ENCODE data around the gene KATNB1.
"Not testable (repeated sequence)": the region's sequence is repeated elsewhere in the genome, so short reads cannot be mapped to it uniquely, and the experiment has no call there.

KATNB1 gene

DNA sequence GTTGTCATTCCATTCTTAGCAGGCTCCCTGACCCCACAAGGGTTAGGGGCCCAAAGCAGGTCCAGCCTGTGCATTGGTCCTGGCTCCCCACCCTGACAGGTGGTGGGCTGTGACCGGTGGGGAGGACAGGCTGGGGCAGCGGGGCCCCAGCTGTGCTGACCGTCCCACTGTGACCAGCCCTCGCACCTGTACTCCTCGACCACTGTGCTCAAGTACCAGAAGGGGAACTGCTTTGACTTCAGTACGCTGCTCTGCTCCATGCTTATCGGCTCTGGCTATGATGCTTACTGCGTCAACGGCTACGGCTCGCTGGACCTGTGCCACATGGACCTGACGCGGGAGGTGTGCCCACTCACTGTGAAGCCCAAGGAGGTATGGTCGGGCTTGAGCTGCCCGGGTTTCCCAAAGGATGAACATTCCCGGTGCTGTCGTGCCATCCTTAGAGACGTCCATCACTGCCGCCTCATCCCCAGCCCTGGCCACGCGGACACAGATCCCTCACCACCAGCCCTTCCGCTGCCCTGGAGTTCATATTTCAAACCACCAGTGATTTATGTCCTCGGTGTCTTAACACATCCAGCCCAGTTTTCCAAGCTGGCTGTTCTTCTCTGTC lies 33.7 kb upstream of the KATNB1 start:
- DNase-seq: no peak

DNA sequence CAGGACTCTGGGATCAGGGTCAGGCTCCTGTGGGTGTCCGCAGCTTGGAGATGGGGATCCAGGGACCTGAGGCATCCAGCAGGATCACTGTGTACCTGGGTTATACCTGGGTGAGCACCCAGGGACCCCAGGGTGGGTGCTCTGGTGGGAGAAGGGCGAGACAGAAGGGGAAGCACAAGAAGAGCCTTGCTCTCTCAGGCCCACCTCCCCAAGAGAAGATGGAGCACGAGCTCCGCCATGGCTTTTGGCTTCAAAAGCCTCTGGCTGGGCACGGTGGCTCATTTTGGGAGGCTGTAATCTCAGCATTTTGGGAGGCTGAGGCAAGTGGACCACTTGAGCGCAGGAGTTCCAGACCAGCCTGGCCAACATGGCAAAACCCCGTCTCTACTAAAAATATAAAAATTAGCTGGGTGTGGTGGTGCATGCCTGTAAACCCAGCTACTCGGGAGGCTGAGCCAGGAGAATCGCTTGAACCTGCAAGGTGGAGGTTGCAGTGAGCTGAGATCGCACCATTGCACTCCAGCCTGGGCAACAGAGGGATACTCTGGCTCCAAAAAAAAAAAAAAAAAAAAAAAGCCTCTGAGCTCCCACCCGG lies 32.1 kb upstream of the KATNB1 start:
- DNase-seq: no peak

DNA sequence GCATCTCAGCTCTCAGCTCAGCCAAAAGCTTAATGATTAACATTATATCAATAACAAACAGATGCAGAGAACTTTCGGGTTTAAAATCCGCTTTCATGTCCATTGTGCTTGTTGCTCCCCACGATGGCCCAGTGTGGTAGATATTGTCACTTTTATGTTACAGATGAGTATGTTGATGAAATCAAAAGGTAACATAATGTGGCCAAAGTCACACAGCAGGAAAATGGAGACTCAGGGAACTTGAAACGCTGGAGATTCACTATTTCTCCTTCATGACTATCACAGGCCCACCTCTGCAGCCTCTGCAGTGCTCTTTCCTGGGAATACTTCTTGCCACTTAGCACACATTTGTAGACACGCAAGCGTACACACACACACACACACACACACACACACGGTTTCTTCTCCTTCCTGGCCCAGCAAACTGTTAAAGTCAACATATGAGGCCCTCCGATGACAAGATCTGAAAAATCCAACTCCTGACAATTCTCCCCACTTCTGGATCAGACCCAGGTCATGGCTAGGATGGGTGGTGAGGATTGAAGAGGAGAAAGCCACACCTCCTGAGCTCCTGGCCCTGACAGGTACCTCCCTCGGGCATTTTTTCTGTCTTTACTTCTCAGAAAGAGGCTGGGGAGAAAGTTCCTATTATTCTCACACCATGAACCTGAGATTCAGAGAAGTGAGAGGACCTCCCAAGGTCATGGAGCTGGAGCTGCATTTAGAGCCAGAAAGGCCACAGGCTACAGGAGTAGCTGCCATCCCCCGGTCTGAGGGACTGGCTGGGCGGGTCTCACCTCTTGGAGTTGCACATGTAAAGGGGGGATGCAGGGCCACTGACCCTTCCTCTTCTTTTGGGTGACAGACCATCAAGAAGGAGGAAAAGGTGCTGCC lies 31.3 kb upstream of the KATNB1 start:
- DNase-seq: no peak

DNA sequence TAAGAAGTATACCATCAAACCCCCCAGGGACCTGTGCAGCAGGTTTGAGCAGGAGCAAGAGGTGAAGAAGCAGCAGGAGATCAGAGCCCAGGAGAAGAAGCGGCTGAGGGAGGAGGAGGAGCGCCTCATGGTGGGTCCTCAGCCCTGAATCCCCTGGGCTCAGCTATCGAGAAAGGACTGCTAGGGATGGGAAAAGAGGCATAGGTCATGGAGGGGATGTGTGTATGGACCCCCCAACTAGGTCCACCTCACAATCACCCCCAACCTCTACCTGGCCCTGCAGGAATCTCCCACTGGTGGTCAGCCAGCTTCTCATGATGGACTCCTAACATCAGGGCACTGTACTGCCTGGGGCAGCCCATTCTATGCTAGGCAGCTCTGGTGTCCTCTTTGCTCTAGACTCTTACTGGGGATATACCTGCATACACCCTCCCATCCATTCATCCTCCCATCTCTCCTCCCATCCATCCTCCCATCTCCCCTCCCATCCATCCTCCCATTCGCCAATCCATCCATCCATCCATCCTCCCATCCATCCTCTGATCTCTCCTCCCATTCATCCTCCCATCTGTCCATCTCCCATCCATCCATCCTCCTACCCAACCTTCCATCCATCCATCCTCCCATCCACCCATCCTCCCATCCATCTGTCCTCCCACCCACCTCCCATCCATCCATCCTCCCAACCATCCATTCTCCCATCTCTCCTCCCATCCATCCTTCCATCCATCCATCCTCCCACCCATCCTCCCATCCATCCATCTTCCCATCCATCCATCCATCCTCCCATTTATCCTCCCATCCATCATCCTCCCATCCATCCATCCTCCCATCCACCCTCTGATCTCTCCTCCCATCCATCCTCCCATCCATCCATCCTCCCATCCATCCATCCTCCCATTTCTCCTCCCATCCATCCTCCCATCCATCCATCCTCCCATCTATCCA lies 30.4 kb upstream of the KATNB1 start:
- no peak for DNase-seq

DNA sequence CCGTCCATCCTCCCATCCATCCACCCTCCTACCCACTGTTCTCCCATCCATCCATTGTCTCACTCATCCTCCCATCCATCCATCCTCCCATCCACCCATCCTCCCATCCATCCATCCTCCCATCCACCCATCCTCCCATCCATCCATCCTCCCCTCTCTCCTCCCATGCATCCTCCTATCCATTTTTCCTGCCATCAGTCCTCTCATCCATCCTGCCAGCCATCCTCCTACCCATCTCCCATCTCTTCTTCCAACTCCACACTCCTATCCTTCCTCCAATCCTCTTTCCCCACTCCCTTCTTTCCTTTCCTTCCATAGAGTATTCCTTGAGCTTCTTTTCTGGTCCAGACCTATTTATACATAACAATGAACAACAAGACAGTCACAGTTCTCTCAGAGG lies 28.9 kb upstream of the KATNB1 start:
- no peak for DNase-seq

DNA sequence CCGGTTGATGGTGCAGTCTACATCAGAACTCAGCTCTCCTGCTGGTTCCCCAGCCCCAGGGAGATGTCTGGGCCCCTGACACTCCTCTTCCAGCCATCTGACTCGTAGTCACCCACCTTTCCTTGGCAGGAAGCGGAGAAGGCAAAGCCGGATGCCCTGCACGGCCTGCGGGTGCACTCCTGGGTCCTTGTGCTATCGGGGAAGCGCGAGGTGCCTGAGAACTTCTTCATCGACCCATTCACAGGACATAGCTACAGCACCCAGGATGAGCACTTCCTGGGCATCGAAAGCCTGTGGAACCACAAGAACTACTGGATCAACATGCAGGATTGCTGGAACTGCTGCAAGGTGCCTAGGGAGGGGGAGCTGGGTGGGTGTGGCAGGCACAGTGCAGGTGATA lies 28.2 kb upstream of the KATNB1 start:
- DNase-seq: no peak

DNA sequence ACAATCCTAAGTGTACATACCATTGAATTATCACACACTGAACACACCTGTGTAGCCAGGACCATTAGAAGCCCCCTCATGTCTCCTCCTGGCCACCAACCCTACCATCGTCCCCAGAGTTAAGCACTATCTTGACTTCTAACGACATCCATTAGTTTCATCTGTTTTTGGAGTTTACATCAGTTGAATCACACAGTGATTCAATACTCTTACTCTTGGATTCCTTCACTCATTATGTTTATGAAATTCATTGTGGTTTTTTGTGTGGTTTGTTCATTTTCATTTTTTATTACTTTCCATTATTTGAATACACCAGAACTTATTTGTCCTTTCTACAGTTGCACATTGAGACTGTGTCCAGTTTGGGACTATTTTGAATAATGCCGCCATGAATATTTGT lies 27.4 kb upstream of the KATNB1 start:
- DNase-seq: no peak

DNA sequence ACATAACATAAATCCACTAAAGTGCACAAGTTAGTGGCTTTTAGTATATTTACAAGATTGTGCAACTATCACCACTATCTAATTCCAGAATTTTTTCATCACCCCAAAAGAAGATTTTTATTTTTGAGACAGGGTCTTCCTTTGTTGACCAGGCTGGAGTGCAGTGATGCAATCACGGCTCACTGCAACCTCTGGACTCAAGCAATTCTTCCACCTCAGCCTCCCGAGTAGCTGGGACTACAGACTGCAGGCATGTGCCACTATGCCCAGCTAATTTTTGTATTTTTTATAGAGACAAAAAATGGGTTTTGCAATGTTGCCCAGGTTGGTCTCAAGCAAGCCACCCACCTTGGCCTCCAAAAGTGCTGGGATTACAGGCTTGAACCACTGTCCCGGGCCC lies 25.9 kb upstream of the KATNB1 start:
- no peak for DNase-seq

DNA sequence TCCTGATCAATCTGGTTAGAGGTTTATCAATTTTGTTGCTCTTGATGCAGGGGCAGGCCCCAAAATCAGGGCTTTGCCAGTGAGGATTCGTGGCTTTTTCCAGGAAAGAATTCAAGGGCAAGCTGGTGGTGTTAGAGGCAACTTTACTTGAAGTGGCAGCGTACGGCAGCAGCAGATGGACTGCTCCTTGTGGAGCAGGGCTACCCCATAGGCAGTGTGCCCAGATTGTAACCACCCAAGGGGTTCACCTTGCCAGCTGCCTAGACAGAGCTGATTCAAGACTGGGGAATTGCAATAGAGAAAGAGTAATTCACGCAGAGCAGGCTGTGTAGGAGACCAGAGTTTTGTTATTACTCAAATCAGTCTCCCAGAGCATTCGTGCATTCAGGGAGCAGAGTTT lies 24.2 kb upstream of the KATNB1 start:
- DNase-seq: no peak

DNA sequence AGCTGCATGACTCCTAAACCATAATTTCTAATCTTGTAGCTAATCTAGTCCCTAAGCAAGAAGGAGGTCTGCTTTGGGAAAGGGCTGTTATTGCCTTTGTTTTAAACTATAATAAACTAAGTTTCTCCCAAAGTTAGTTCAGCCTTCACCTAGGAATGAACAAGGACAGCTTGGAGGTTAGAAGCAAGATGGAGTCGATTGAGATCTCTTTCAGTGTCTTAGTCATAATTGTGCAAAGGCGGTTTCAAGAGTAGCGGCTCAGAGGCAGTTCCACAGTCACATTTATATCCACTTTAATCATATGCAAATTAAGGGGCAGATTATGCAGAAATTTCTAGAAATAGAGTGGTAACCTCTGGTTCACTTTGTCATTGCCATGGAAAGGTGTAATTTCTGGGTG lies 23.6 kb upstream of the KATNB1 start:
- no peak for DNase-seq

DNA sequence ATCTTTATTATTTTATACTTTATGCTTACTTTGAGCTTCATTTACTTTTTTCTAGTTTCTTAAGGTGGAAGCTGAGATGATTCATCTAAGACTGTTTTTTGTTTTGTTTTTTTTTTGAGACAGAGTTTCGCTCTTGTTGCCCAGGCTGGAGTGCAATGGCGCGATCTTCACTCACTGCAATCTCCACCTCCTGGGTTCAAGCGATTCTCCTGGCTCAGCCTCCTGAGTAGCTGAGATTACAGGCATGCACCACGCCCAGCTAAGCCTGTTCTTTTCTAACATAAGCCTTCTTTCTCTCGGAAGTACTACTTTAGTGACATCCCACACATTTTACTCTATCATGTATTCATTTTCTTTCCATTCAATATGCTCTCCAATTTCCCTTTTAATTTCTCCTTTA lies 23.0 kb upstream of the KATNB1 start:
- not testable (repeated sequence) for DNase-seq

DNA sequence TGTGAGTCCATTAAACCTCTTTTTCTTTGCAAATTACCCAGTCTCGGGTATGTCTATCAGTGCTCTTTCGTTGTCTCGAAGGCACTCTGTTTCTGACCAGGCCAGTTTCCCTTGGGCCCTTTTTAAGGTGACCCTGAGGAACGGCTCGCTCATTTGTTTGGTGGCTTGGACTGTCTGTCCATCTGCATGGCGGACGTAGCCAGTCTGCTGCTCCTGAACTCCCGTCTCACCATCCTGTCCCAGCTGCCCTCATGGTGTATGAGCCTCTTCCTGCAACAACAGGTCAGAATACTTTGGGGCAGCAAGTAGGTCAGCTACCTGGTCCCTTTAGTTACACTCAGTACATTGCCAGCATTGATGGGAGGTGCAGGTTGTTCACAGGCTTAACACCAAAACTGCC lies 22.0 kb upstream of the KATNB1 start:
- DNase-seq: no peak

DNA sequence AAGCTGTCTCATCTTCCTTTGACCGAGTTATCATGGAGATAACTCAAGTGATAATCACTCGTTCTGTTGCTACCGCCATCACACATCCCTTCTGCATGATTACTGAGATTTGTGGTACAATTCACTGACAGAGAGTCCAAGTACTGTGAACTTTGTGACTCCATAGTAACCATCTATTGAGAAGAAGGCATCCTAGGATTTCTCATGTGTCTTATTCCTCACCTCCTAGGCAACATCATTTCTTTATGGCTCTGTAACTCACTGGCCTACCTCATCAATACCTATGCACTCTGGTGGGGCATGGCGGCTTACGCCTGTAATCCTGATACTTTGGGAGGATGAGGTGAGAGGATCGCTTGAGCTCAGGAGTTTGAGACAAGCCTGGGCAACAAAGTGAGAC lies 21.5 kb upstream of the KATNB1 start:
- no peak for DNase-seq

DNA sequence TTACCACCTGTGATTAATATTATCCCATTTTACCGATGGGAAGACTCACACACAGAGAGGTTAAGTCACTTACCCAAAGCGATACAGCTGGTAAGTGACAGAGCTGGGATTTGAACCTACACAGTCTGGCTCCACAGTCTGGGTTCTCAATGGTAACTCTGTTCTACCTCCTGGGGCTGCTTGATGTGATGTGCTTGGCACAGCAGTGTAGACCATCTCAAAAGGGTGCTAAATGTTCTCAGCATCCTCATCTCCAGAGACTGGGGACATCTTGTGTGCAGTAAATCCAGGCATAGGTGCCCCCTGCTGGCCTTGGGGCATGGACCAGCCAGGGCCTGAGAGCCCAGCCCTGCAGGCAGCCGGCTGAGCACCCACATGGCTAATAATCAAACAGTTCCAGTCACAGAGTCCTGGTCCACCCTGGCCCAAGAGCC lies 15.4 kb upstream of the KATNB1 start:
- DNase-seq: no peak

DNA sequence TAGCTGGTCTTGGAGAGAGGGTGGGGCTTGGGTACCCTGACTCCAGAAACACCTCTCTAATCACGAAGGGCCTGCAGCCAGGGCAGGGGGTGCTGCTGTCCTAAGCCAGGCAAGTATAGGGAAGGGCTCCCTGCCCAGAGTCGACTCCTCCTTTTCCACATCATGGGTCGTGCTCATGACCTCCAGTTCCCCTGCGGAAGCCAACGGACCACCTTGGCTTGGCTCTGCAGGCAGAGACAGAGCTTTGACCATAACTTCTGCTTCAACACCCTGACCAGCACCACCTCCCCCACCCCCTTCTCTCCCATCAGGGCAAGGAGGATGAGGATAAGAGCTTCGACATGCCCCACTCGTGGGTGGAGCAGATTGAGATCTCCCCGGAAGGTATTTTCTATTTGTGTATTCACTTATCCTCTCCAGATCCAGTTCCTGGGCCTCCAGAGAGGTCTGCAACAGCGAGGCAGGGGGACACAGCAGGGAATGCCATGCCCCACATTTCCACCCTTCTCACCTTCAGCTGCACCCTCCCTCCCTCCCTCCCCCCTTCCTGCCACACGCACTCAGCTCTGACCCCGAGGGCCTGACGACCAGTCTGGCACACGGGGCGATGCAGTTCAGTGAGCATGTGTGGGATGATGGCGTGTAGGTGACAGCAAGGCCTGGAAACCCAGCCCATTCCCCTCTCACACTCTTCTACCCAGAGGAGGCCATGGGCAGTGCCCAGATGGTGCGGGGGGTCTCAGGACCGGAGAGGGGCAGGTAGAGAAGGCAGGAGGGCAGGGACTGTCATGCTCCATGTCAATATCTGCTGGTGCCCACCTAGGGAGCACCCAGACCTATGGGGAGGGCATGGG lies 14.0 kb upstream of the KATNB1 start:
- no peak for DNase-seq

DNA sequence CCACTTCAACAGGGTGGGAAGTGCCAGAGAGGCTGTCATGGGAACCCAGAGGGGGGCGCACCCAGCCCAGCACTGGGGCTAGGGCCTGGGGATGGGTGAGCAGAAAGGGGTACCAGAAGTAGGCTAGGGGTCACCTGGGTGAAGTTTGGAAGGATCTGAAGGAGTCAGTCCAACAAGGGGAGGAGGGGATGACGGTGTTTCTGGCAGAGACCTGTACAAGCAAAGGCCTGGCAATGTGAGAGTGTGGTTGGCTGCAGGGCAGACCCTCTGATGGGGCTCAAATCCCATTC lies 13.4 kb upstream of the KATNB1 start:
- DNase-seq: no peak

DNA sequence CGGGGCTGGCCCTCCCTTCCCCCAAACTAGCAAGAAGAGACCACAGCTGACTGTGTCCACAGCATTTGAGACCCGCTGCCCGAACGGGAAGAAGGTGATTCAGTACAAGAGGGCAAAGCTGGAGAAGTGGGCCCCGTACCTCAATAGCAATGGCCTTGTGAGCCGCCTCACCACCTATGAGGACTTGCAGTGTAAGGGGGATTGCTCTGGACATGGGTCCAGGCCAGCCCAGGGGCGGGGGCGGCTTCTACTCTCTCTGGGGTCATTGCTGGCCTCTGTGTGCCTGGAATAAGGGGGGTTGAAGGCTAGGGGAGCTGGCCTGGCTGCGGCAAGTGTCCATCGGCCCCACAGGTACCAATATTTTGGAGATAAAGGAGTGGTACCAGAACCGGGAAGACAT lies 12.9 kb upstream of the KATNB1 start:
- DNase-seq: no peak

DNA sequence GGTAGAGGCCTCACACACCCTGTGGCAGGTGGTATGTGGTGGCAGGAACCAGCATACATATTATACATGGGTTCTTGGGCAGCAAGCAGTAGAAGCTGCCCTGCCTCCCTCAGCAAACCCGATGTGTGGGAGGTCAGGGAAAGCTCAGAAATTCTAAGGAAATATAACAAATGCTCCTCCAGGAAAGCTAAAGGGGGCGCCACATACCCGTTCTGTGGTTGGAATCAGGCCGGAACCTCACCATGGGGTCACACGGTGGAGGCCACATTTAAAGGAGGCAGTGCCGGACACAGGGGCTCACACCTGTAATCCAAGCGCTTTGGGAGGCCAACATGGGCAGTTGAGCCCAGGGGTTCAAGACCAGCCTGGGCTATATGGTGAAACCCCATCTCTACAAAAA lies 12.4 kb upstream of the KATNB1 start:
- DNase-seq: no peak

DNA sequence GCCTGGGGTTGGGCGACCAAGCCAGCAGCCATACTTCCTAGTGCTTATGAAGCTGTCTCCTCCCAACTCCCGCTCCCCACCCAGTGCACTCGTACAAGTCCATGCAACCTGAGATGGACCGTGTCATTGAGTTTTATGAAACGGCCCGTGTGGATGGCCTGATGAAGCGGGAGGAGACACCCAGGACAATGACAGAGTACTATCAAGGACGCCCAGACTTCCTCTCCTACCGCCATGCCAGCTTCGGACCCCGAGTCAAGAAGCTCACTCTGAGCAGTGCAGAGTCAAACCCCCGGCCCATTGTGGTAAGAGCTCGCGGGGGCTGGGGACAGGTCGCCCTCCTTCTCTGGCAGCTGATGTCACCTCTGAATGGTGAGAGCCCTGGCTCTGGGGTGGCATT lies 11.0 kb upstream of the KATNB1 start:
- no peak for DNase-seq

DNA sequence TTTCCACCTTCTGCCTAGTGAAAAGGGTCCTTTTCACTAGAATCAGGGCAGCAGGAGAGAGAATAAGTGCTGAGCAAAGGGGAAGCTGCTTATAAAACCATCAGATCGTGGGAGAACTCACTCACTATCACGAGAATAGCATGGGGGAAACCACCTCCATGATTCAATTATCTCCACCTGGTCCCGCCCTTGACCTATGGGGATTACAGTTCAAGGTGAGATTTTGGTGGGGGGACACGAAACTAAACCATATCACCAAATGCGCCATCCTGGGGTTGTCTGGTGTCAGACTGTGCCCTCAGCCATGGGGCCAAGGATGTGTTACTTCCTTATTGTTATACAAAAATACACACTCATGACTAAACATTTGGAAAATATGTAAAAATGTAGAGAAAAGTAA lies 10.4 kb upstream of the KATNB1 start:
- no peak for DNase-seq

DNA sequence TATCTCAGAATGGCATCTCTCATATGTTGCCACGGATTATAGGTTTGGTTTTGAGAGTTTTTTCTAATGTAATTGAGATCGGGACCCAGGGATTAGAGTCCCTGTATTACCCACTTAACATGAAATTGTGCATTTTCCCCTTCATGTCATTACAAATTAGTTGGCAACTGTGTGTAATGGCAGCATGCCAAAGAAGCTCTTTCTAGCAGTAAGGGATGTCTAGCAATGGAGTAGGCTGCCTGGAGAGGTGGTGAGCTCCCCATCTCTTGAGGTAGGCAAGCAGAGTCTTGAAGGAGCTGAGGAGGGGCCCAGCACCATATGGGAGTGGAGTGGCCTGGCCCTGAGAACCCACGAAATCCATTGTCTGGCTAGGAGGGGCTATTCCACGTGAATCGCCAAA lies 10.0 kb upstream of the KATNB1 start:
- DNase-seq: no peak

DNA sequence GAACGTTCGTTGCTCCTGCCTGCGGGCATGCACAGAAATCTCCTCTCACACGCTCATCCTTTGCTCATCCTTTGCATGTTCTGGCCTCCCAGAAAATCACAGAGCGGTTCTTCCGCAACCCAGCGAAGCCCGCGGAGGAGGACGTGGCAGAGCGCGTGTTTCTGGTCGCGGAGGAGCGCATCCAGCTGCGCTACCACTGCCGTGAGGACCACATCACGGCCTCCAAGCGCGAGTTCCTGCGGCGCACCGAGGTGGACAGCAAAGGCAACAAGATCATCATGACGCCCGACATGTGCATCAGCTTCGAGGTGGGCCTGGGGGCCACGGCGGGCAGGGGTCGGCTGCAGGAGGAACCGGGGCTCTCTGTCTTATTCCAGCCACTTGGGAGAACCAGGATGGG lies 9.6 kb upstream of the KATNB1 start:
- no peak for DNase-seq

Data from NCI-H774 (cell line).